ENCODE results near the gene EDC3.
"Not testable (repeated sequence)": the region's sequence is repeated elsewhere in the genome, so short reads cannot be mapped to it uniquely, and the experiment has no call there.

EDC3 gene

GRCh38 chr15:74651242-74651741 is 44.5 kb downstream of the EDC3 start:
- DNase-seq (ENCODE audit: low read depth) = no peak

GRCh38 chr15:74648051-74648842 is 47.6 kb downstream of the EDC3 start:
- no peak for DNase-seq (ENCODE audit: low read depth)

- no peak for DNase-seq (ENCODE audit: low read depth)
These were observed 49.3 kb downstream of the EDC3 start for GRCh38 chr15:74646480-74646879.

DNA sequence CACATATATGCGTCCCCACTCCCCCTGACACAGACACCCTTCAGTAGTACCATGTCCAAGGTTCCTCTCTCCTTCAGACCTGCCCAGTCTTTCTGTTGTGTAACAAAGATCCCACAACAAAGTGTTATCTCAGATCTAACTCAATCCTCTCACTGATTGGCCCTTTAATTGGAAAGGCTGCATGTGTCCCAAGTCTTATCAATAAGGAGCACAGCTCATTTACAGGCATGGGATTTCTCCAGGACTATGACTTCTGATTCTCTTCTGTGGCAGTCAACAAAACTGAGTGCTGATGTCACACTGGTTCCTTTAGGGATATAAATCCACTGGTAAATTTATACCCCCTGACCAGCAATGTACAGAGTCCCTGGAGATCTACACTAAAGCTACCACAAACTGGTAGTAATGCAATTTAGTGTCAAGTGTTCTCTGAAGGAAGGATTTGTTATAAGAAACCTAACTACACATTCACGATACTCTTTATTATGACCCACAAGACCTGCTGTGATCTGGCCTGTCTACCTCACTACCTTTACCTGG is 52.1 kb downstream of the EDC3 start:
- DNase-seq (ENCODE audit: low read depth) = no peak

DNA sequence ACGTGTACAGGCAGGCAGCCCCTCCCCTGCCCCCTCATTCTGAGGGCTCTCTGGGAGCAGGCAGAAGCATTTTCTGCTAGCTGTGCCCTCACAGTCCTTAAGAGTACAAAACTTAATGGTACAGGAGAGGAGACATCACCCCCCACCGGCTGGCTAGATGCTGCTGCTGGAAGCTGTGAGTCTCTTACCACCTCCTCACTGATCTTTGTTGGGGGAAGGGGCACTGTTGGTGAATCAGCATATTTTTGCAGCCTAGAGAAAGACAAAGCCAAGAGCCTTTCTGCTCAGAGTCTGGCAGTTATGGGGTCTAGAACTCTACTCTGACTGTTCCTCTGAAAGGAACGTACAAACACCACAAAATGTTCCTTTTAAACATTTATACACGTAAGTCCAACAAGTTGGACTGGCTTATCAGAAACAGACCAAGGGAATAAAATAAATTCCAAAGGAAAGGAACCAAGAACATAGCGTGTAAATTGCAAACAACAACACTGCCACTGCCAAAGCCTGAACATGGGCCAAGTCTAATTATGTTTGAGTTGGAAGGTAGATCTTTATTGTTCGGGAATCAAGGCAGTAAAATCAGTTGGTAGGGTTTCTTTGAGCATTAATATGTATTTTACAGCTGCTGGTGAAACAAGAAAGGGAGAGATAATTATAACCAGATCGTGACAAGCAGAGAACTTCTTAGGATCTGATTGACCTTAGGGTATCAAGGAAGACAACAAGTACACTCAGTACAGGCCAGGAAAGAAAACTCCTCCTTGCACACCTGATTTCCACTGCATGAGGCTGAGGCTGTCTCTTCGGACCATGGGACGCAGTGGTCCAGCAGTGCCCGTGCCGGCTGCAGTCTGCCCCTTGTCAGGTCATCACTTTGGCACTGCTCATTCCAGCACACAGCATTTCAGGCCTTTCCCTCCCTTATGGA is 52.8 kb downstream of the EDC3 start:
- no peak for DNase-seq (ENCODE audit: low read depth)

- no peak for DNase-seq (ENCODE audit: low read depth)
These were observed 53.5 kb downstream of the EDC3 start for GRCh38 chr15:74642348-74642733.

DNA sequence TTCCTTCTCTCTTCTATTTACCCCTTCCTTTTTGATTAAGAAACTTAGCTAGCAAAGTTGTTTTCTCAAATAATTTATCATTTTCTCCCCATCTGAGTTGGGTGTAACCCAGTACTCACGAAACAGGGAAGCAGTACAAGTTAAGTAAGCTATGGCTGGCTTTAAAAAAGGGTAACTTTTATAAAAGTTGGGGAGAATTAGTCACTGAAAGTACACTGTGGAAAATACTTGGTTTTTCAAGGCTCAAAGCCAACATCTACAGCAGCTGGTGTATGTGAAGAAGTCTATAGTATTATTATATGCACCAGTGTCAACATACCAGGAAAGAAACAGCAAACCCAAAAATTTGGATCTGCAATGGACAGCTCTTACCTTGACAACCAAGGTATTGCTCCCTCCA is 54.7 kb downstream of the EDC3 start:
- DNase-seq (ENCODE audit: low read depth) = no peak

- DNase-seq (ENCODE audit: low read depth) = no peak
These were observed 58.8 kb downstream of the EDC3 start for GRCh38 chr15:74636984-74637383.

DNA sequence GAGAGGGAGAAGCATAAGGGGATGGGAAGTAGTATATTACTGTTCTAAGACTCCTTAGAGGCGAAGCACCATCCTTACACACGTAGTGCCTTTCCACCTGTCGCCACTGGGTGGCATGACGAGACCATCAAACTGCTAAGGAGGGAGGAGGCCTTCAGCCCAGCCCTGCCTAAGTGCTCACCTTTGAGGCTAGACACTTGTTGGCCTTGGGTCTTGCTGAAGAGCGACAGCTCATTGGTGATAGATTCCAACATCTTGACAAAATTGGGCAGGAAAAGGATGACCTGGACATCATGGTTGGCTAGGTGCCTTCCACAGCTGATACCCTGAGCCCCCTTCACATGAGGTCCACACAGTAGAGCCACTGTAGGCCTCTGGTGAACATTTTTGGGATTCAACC is 60.6 kb downstream of the EDC3 start:
- no peak for DNase-seq (ENCODE audit: low read depth)

DNA sequence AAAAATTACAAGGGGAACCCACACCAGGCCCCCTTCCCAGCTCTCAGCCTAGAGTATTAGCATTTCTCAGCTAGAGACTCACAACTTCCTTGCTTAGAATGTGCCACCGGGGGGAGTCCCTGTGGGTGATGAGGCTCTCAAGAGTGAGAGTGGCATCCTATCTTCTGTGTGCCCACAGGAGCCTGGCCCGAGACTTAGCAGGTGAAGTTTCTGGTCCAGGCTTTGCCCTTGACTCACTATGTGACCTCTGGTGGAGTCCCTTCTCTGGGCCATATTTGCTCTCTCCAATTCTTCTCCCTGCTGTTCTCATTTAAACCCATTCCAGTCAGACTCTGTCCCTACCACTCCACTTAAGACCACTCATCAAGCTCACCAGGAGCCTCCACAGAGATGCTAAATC is 62.0 kb downstream of the EDC3 start:
- no peak for DNase-seq (ENCODE audit: low read depth)

DNA sequence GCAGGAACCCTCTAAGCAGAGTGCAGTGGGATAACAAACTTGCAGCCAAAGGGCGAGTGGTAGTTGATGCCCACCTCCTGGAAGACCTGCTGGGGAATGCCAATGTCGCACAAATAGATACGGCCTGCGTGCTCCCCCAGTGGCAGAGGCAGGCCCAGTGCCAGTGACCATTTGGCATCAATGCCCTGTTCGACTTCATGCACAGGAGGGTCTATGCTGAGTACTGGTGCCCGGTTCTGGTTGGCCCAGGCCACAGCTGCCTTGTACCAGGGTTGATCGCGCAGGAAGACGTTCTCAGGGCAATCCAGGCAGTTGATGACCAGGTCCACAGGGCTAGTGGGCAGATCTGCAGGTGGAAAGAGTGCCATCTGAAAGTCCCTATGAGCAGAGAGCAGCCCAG is 63.2 kb downstream of the EDC3 start:
- no peak for DNase-seq (ENCODE audit: low read depth)

DNA sequence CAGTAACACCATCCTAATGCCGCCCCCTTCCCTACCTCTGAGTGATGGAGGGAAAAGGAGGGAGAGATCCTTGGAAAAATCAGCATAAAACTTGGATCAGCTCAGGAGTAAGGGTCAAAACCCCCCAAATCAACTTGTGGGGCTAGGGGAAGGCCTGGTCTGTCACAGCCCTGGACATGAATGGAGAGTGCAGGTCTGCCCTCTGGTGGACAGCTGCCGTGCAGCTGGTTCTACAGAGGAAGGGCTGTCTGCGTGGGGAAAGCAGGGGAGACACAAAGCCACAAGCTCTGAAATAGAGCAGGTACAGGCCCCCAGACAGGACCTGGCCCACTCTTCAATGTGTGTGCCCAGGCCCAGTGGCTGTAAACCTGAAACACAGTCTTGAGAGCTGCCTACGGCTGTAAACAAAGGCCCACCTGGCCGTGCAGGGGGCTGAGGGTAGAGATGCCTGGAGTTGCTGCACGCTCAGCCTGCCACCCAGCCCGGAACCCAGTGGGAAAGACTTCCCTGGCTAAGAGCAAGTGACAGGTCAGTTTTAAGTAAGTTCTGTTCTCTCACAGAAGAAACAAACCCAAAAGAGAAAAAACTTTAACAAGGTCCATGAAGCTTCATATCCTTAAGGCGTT is 63.8 kb downstream of the EDC3 start:
- DNase-seq (ENCODE audit: low read depth) = no peak

DNA sequence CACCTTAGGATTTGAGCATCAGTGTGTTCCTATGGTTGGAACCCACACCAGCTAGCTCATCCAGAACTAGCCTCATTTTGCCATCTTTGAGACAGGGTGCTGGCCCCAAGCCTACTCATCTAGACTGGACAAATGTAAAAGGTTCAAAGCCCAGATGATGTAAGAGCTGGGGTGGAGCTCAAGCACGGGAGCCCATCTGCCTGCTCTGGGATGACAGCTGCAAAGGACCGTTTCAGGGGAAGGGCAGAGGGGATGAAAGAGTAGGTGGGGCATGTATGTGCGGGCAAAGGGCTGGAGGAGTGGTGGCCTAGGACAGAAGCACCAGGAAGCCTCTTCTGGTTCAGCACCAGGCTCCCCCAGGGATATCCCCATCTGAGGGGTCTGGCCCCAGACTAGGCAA is 64.4 kb downstream of the EDC3 start:
- no peak for DNase-seq (ENCODE audit: low read depth)

DNA sequence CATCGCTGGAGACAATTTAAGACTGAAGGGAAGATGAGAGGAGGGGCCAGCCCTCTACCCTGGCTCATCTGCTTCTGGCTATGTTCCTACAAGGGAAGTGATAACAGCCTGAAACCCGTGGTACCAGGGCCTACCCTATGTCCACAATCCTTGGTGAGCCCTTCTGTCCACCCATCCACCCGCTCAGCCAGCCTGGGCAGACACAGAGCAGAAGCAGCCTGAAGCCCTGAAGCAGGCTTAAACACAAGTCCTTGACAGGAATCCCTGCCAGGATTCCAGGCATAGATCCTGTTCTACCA is 64.8 kb downstream of the EDC3 start:
- no peak for DNase-seq (ENCODE audit: low read depth)

DNA sequence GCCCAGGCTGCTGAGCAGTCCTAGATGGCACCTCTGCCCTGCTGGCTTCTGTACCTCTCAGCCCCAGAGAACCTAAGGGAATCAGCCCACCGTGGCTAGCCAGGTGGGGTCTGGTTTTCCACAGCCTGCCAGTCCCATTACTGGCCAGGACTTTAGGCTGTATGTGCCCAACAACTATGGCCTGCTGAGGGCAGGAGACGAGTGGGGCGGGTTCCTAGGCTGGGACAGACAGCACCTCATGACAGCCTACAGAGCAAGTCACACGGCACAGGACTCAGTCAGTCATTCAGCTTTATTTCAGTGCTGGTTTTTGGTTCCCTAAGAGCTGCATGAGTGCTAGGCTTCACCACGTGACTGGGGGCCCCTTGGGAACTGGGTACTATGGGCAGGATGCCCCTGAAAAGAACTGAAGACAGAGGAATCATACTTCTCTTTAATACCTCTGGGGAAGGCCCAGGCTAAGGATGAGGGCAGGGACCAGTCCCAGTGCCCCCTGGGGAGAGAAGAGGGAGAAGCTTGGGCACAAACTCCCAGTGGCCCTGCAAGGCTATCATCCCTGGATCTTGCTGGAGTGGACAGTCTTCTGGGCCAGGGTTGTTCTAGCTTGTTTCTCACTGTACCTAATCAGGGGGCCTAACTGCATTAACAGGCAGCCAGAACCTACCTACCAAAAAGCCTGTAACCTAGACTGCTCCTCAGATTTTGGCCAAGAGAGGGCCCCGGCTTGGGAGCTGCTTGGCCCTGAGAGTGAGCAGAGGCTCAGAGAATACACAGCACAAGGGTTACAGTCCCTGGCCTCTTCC is 65.3 kb downstream of the EDC3 start:
- DNase-seq (ENCODE audit: low read depth) = no peak

DNA sequence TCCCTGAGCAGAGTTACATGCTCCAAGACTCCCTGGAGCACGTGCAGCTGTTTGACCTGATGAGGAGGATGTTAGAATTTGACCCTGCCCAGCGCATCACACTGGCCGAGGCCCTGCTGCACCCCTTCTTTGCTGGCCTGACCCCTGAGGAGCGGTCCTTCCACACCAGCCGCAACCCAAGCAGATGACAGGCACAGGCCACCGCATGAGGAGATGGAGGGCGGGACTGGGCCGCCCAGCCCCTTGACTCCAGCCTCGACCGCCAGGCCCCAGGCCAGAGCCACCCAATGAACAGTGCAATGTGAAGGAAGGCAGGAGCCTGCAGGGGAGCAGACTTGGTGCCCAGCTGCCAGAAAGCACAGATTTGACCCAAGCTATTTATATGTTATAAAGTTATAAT is 66.1 kb downstream of the EDC3 start:
- not testable (repeated sequence) for DNase-seq (ENCODE audit: low read depth)

DNA sequence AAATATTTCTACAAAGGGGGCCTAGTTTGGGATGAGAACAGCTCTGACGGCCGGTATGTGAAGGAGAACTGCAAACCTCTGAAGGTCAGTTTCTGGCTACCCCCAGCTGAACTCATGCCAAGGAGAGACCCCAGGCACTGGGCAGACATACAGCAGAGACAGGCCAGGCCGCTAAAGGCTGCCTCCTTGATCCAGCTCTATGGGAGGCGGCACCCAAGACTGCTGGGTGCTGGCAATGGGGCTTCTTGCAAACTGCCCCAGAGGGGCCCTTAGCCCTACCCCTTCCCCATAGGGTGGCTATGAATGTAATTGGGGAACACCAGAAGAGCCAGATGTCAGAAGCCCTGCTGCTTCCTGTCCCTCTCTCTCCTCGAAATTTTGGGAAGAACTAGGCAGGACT is 66.9 kb downstream of the EDC3 start:
- DNase-seq (ENCODE audit: low read depth) = no peak

GRCh38 chr15:74628199-74628598 is 67.6 kb downstream of the EDC3 start:
- DNase-seq (ENCODE audit: low read depth) = no peak

DNA sequence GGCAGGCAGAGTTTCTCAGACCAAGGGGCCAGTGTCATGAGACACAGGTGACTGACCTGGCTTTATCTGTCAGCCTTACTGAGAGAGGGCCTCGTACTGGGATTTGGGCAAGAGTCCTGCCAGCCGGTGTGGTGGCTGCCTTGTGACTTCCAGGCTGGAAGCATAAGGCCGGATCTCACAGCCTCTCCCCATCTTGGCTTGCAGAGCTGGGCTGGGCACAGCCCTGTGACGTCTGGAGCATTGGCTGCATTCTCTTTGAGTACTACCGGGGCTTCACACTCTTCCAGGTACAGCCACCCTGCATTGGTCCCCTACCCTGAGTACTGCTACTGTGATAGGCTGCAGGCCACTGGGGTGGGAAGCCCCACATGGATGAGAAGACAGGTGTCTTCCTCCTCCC is 68.1 kb downstream of the EDC3 start:
- DNase-seq (ENCODE audit: low read depth) = no peak

GRCh38 chr15:74626752-74627692 is 68.8 kb downstream of the EDC3 start:
- no peak for DNase-seq (ENCODE audit: low read depth)

DNA sequence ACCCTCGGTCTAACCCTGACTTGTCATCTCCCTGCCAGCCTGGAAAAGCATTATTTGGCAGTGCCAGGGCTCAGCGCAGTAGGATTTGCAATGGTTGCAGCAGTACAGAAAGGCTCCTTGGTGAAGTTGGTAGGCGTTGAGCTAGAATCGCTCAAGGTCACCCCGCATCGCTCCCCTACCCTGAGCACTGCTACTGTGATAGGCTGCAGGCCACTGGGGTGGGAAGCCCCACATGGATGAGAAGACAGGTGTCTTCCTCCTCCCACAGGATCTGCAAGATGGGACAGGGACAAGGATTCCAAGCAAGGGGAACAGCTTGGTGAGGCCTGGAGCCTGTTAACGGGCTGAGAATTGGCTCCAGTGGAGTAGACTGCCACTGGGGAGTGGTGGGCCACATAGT is 69.5 kb downstream of the EDC3 start:
- DNase-seq (ENCODE audit: low read depth) = no peak
